Mesenchymal stem cell (in vitro differentiated cells and primary cell): ENCODE data around the gene TOX3. TPM values are rescaled to one million over a fixed set of nuclear protein-coding genes. Genes with fewer than 3 reads are reported as not detected.

ENCODE experiments used
- DNase-seq: peaks from one replicate; pipeline ENCODE4 v3.0.0-alpha.2; 2013
- H2AFZ ChIP-seq: one replicate; pipeline ENCODE4 v1.6.1; 2013; ENCODE audit warnings: low read depth, mild to moderate bottlenecking, control low read depth, inconsistent platforms, low read length, moderate library complexity
- H2AK5ac ChIP-seq: 2 replicates; pipeline ENCODE4 v1.6.1; 2013; ENCODE audit warnings: low read length, moderate library complexity, mild to moderate bottlenecking, inconsistent platforms; ENCODE audit not compliant: severe bottlenecking
- H2BK120ac ChIP-seq: one replicate; pipeline ENCODE4 v1.6.1; 2013; ENCODE audit warnings: low read depth, mild to moderate bottlenecking, inconsistent platforms, low read length, moderate library complexity
- H2BK12ac ChIP-seq, 2 experiments: one replicate each; pipeline ENCODE4 v1.6.1; 2013; ENCODE audit warnings: inconsistent platforms in 2 of 2, low read length in 2 of 2, mild to moderate bottlenecking in 2 of 2, moderate library complexity in 2 of 2, control low read depth in 1 of 2
- H2BK15ac ChIP-seq: one replicate; pipeline ENCODE4 v1.6.1; 2013; ENCODE audit warnings: mild to moderate bottlenecking, low read depth, inconsistent platforms; ENCODE audit not compliant: poor library complexity, severe bottlenecking
- H2BK5ac ChIP-seq: 2 replicates; pipeline ENCODE4 v1.6.1; 2013; ENCODE audit warnings: low read depth, mild to moderate bottlenecking, low read length, control low read depth, inconsistent platforms; ENCODE audit not compliant: poor library complexity, severe bottlenecking
- H3K14ac ChIP-seq, 2 experiments: one replicate each; pipeline ENCODE4 v1.6.1; 2013; ENCODE audit warnings: inconsistent platforms in 2 of 2, low read length in 2 of 2, control low read depth in 1 of 2, mild to moderate bottlenecking in 1 of 2, moderate library complexity in 1 of 2
- H3K18ac ChIP-seq, 2 experiments: one replicate each; pipeline ENCODE4 v1.6.1; 2013; ENCODE audit warnings: inconsistent platforms in 2 of 2, low read length in 2 of 2, control low read depth in 1 of 2, low read depth in 1 of 2, mild to moderate bottlenecking in 1 of 2
- H3K23ac ChIP-seq, 2 experiments: one replicate each; pipeline ENCODE4 v1.6.1; 2013; ENCODE audit warnings: inconsistent platforms in 2 of 2, low read length in 2 of 2, mild to moderate bottlenecking in 2 of 2, moderate library complexity in 2 of 2, control low read depth in 1 of 2
- H3K27ac ChIP-seq: 2 replicates; pipeline ENCODE4 v1.5.1; 2013; ENCODE audit warnings: mild to moderate bottlenecking, moderate library complexity, low read length, control low read depth, inconsistent platforms; ENCODE audit not compliant: poor library complexity, severe bottlenecking
- H3K27me3 ChIP-seq, 2 experiments: 2 replicates each; pipeline versions ENCODE4 v1.6.1 to v1.7.0; 2013; ENCODE audit warnings: low read length in 2 of 2, mild to moderate bottlenecking in 2 of 2, moderate library complexity in 2 of 2, control low read depth in 1 of 2, inconsistent platforms in 1 of 2; ENCODE audit not compliant: control insufficient read depth in 1 of 2, insufficient read depth in 1 of 2
- H3K36me3 ChIP-seq, 2 experiments: 2 replicates each; pipeline versions ENCODE4 v1.6.1 to v1.7.0; 2013; ENCODE audit warnings: low read length in 2 of 2, control low read depth in 1 of 2, inconsistent platforms in 1 of 2, low read depth in 1 of 2, mild to moderate bottlenecking in 1 of 2; ENCODE audit not compliant: insufficient read depth in 2 of 2, control insufficient read depth in 1 of 2
- H3K4ac ChIP-seq, 2 experiments: one replicate each; pipeline ENCODE4 v1.6.1; 2013; ENCODE audit warnings: inconsistent platforms in 2 of 2, low read length in 2 of 2, mild to moderate bottlenecking in 2 of 2, moderate library complexity in 2 of 2, control low read depth in 1 of 2, low read depth in 1 of 2
- H3K4me1 ChIP-seq: 2 replicates; pipeline ENCODE4 v1.6.1; 2013; ENCODE audit warnings: low read depth, low read length, control low read depth; ENCODE audit not compliant: control insufficient read depth, insufficient read depth
- H3K4me2 ChIP-seq: 2 replicates; pipeline ENCODE4 v1.6.1; 2013; ENCODE audit warnings: low read length, mild to moderate bottlenecking, inconsistent platforms; ENCODE audit not compliant: poor library complexity, severe bottlenecking
- H3K4me3 ChIP-seq, 2 experiments: 2 replicates each; pipeline versions ENCODE4 v1.5.1 to v1.7.0; 2013; ENCODE audit warnings: low read length in 2 of 2, mild to moderate bottlenecking in 2 of 2, control low read depth in 1 of 2, low read depth in 1 of 2; ENCODE audit not compliant: insufficient read depth in 1 of 2
- H3K79me1 ChIP-seq: replicated peaks from 2 replicates; pipeline ENCODE4 v1.6.1; 2013; ENCODE audit warnings: mild to moderate bottlenecking, control low read depth, low read length, inconsistent platforms; ENCODE audit not compliant: poor library complexity, severe bottlenecking
- H3K9ac ChIP-seq: 2 replicates; pipeline ENCODE4 v1.7.0; 2013; ENCODE audit warnings: mild to moderate bottlenecking, low read length, moderate library complexity
- H3K9me3 ChIP-seq: 2 replicates; pipeline ENCODE4 v1.7.0; 2013; ENCODE audit warnings: mild to moderate bottlenecking, low read length; ENCODE audit not compliant: control insufficient read depth
- H4K8ac ChIP-seq: one replicate; pipeline ENCODE4 v1.6.1; 2013; ENCODE audit warnings: inconsistent platforms, mild to moderate bottlenecking, low read length, moderate library complexity
- H4K91ac ChIP-seq: one replicate; pipeline ENCODE4 v1.6.1; 2013; ENCODE audit warnings: mild to moderate bottlenecking, low read length, inconsistent platforms
- WGBS: methylation state at CpG from one replicate; pipeline ENCODE4 v1.1.7; 2013; ENCODE audit warnings: mixed read lengths; 5-methylcytosine and 5-hydroxymethylcytosine counted together
- polyA plus RNA-seq, 2 experiments: library from polyadenylated mRNA; stranded (reverse); fragments of 200-250 nt; gene quantifications; one replicate each; pipeline ENCODE4 v1.2.3, GENCODE V29; 2013

TOX3 gene
- polyA plus RNA-seq (2013, experiment 1 of 2): not detected
- 0.01 TPM for polyA plus RNA-seq (2013, experiment 2 of 2)

GRCh38 chr16:52547004-52547833, at the start of gene TOX3:
TSS of gene TOX3 (minus strand) at chr16:52547143. CDS start at chr16:52546723, 420 bp downstream.
- peak within 1 kb of the TSS in 1 of 2 experiments; percentile 60 for H3K4me3 ChIP-seq
- 3% methylated on average over 50 of the region's 83 CpGs for WGBS
- no peak within 1 kb of the TSS for H4K8ac ChIP-seq
- H3K18ac ChIP-seq: no peak within 1 kb of the TSS
- H2AFZ ChIP-seq: no peak within 1 kb of the TSS
- no peaks in the 10 kb centered on the region for H3K9me3 ChIP-seq
- H3K9ac ChIP-seq: no peak within 1 kb of the TSS
- H3K27ac ChIP-seq: no peak within 1 kb of the TSS
- H3K36me3 ChIP-seq: no peaks in the 10 kb centered on the region
- H2BK12ac ChIP-seq: no peak within 1 kb of the TSS
- H3K4me1 ChIP-seq: peaks cover 17% of the 10 kb centered on the region
- H3K4me2 ChIP-seq: peak within 1 kb of the TSS; percentile 97
- peaks cover 28 to 58% of the 10 kb centered on the region in 2 experiments for H3K27me3 ChIP-seq
- H2BK15ac ChIP-seq: no peak within 1 kb of the TSS
- peaks cover 2% of the 10 kb centered on the region for H3K79me1 ChIP-seq
- DNase-seq: no peak
- no peak within 1 kb of the TSS for H4K91ac ChIP-seq
- H3K4ac ChIP-seq: no peak within 1 kb of the TSS
- H2AK5ac ChIP-seq: no peak within 1 kb of the TSS
- H3K14ac ChIP-seq: no peak within 1 kb of the TSS
- no peak within 1 kb of the TSS for H2BK120ac ChIP-seq
- no peak within 1 kb of the TSS for H3K23ac ChIP-seq
- no peak within 1 kb of the TSS for H2BK5ac ChIP-seq

DNA sequence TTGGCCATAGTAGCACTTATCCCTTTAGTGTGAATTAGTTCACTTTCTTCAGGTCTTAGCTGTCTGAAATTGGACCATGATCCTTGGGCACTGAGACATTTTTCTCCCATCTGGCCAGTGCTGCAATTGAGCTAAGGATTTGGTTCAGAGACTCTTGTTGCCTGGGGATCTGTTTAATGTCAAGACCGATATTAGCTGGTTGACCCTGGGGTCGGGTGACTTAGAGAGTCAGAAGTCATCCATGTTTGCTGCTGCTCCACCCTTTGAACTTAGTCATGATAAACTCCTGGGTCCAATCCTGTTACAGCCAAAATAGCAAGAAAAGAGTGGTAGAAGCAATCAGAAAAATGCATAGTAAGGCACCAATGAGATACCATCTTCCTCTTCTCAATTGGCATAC, 45.8 kb upstream of the TOX3 start:
- no peak overlapping the region for H2AK5ac ChIP-seq
- no peak overlapping the region for H3K9ac ChIP-seq
- no peak overlapping the region for H3K18ac ChIP-seq
- H3K14ac ChIP-seq: no peak overlapping the region
- no peak overlapping the region for H2AFZ ChIP-seq
- no peaks in the 10 kb centered on the region for H3K4me1 ChIP-seq
- no peak overlapping the region for H3K23ac ChIP-seq
- H2BK15ac ChIP-seq: no peak overlapping the region
- no peak overlapping the region for H2BK120ac ChIP-seq
- no peak overlapping the region for H3K4me2 ChIP-seq
- no peaks in the 10 kb centered on the region for H3K36me3 ChIP-seq
- no peaks in the 10 kb centered on the region for H3K27me3 ChIP-seq
- H3K27ac ChIP-seq: no peak overlapping the region
- WGBS: 24% methylated on average over 2 of the region's 2 CpGs
- H2BK12ac ChIP-seq: no peak overlapping the region
- no peak overlapping the region for H3K4ac ChIP-seq
- H3K79me1 ChIP-seq: no peaks in the 10 kb centered on the region
- H4K8ac ChIP-seq: no peak overlapping the region
- no peak overlapping the region for H2BK5ac ChIP-seq
- no peaks in the 10 kb centered on the region for H3K9me3 ChIP-seq
- H3K4me3 ChIP-seq: no peak overlapping the region
- H4K91ac ChIP-seq: no peak overlapping the region
- no peak for DNase-seq

GRCh38 chr16:52591934-52592592, 45.1 kb upstream of the TOX3 start:
- no peak overlapping the region for H2BK120ac ChIP-seq
- H2BK12ac ChIP-seq: no peak overlapping the region
- H2BK5ac ChIP-seq: no peak overlapping the region
- H4K91ac ChIP-seq: no peak overlapping the region
- H2AK5ac ChIP-seq: no peak overlapping the region
- H3K27ac ChIP-seq: no peak overlapping the region
- WGBS: 47% methylated on average over 3 of the region's 5 CpGs
- no peak overlapping the region for H3K4me2 ChIP-seq
- no peak overlapping the region for H3K4ac ChIP-seq
- H3K4me3 ChIP-seq: no peak overlapping the region
- no peaks in the 10 kb centered on the region for H3K79me1 ChIP-seq
- H3K23ac ChIP-seq: no peak overlapping the region
- H3K9ac ChIP-seq: no peak overlapping the region
- no peaks in the 10 kb centered on the region for H3K9me3 ChIP-seq
- H2BK15ac ChIP-seq: no peak overlapping the region
- H3K4me1 ChIP-seq: no peaks in the 10 kb centered on the region
- no peak overlapping the region for H3K18ac ChIP-seq
- no peak for DNase-seq
- H2AFZ ChIP-seq: no peak overlapping the region
- H3K14ac ChIP-seq: no peak overlapping the region
- H3K36me3 ChIP-seq: no peaks in the 10 kb centered on the region
- no peaks in the 10 kb centered on the region for H3K27me3 ChIP-seq
- H4K8ac ChIP-seq: no peak overlapping the region

DNA sequence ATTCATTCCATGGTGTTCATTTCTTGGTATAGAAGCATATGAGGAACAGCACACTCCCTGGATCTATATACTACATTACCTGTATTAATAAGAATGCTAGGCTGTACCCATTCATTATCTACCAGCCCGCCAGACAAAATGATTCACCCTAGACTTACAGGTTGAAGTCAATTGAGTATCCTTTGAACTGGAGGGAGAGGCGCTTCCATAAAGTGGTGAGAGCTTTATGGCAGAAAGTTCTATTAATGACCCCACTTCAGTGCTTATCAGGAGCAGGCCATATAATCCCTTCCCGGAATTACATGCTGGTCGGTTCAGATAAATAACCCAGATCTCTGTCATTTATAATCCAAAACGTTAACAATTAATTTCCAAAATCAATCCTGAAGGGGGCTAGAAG, 44.5 kb upstream of the TOX3 start:
- no peak overlapping the region for H2AFZ ChIP-seq
- no peak overlapping the region for H3K4ac ChIP-seq
- H3K4me3 ChIP-seq: no peak overlapping the region
- H3K27ac ChIP-seq: no peak overlapping the region
- no peaks in the 10 kb centered on the region for H3K79me1 ChIP-seq
- no peak overlapping the region for H2BK120ac ChIP-seq
- H3K9ac ChIP-seq: no peak overlapping the region
- H4K8ac ChIP-seq: no peak overlapping the region
- 75% methylated on average over 4 of the region's 5 CpGs for WGBS
- H3K4me2 ChIP-seq: no peak overlapping the region
- no peaks in the 10 kb centered on the region for H3K27me3 ChIP-seq
- no peak overlapping the region for H2AK5ac ChIP-seq
- no peak overlapping the region for H2BK5ac ChIP-seq
- no peak overlapping the region for H3K18ac ChIP-seq
- H4K91ac ChIP-seq: no peak overlapping the region
- no peaks in the 10 kb centered on the region for H3K36me3 ChIP-seq
- H3K9me3 ChIP-seq: no peaks in the 10 kb centered on the region
- H2BK12ac ChIP-seq: no peak overlapping the region
- no peak overlapping the region for H3K23ac ChIP-seq
- H3K4me1 ChIP-seq: no peaks in the 10 kb centered on the region
- H2BK15ac ChIP-seq: no peak overlapping the region
- H3K14ac ChIP-seq: no peak overlapping the region
- DNase-seq: no peak
